H9 (cell line): Measurements from ENCODE around the gene PFDN2. TPM values are rescaled to one million over a fixed set of nuclear protein-coding genes. Genes with fewer than 3 reads are reported as not detected.

Experiments
- DNase-seq: peaks from one replicate; pipeline ENCODE4 v3.0.0-alpha.2; 2017
- H2AFZ ChIP-seq: one replicate; pipeline ENCODE4 v1.6.1; 2013; ENCODE audit warnings: mild to moderate bottlenecking, low read length, control low read depth, moderate library complexity
- H2AK5ac ChIP-seq: 2 replicates; pipeline ENCODE4 v1.6.1; 2013; ENCODE audit warnings: low read length, control low read depth, mixed read lengths; ENCODE audit not compliant: insufficient read length
- H2BK120ac ChIP-seq: one replicate; pipeline ENCODE4 v1.6.1; 2013; ENCODE audit warnings: low read depth, mild to moderate bottlenecking, low read length, control low read depth, inconsistent platforms; ENCODE audit not compliant: poor library complexity, severe bottlenecking
- H2BK12ac ChIP-seq: 2 replicates; pipeline ENCODE4 v1.6.1; 2013; ENCODE audit warnings: low read length, control low read depth, mixed read lengths, low read depth; ENCODE audit not compliant: insufficient read length
- H2BK15ac ChIP-seq: 2 replicates; pipeline ENCODE4 v1.6.1; 2013; ENCODE audit warnings: low read depth, low read length, control low read depth
- H2BK20ac ChIP-seq: one replicate; pipeline ENCODE4 v1.6.1; 2013; ENCODE audit warnings: low read depth, mild to moderate bottlenecking, low read length, control low read depth, inconsistent platforms; ENCODE audit not compliant: poor library complexity, severe bottlenecking
- H2BK5ac ChIP-seq: 2 replicates; pipeline ENCODE4 v1.6.1; 2013; ENCODE audit warnings: low read length, control low read depth, mixed read lengths; ENCODE audit not compliant: insufficient read length
- H3K14ac ChIP-seq: 2 replicates; pipeline ENCODE4 v1.6.1; 2013; ENCODE audit warnings: low read length, control low read depth; ENCODE audit not compliant: insufficient read depth
- H3K18ac ChIP-seq: 2 replicates; pipeline ENCODE4 v1.6.1; 2013; ENCODE audit warnings: low read depth, mild to moderate bottlenecking, mixed read lengths, low read length, control low read depth; ENCODE audit not compliant: insufficient read length
- H3K23ac ChIP-seq: 2 replicates; pipeline ENCODE4 v1.6.1; 2013; ENCODE audit warnings: low read length, control low read depth, mixed read lengths, low read depth; ENCODE audit not compliant: insufficient read length
- H3K23me2 ChIP-seq: 2 replicates; pipeline ENCODE4 v1.6.1; 2013; ENCODE audit warnings: low read depth, mild to moderate bottlenecking, mixed read lengths, low read length, control low read depth; ENCODE audit not compliant: insufficient read length, poor library complexity, severe bottlenecking
- H3K27ac ChIP-seq: 2 replicates; pipeline ENCODE4 v1.5.1; 2013; ENCODE audit warnings: low read length, control low read depth, mixed read lengths, low read depth; ENCODE audit not compliant: insufficient read length
- H3K27me3 ChIP-seq: 2 replicates; pipeline ENCODE4 v1.6.1; 2013; ENCODE audit warnings: low read length, control low read depth, inconsistent platforms; ENCODE audit not compliant: insufficient read depth
- H3K4ac ChIP-seq: 2 replicates; pipeline ENCODE4 v1.6.1; 2013; ENCODE audit warnings: low read depth, mild to moderate bottlenecking, control low read depth, inconsistent platforms, low read length, moderate library complexity
- H3K4me1 ChIP-seq: 2 replicates; pipeline ENCODE4 v1.6.1; 2013; ENCODE audit warnings: low read length, control low read depth, inconsistent platforms; ENCODE audit not compliant: insufficient read depth
- H3K4me2 ChIP-seq: 2 replicates; pipeline ENCODE4 v1.6.1; 2013; ENCODE audit warnings: low read length, control low read depth, mixed read lengths; ENCODE audit not compliant: insufficient read length, insufficient read depth
- H3K56ac ChIP-seq: 2 replicates; pipeline ENCODE4 v1.6.1; 2013; ENCODE audit warnings: low read depth, mild to moderate bottlenecking, mixed read lengths, low read length, control low read depth; ENCODE audit not compliant: insufficient read length
- H3K79me1 ChIP-seq: 2 replicates; pipeline ENCODE4 v1.6.1; 2013; ENCODE audit warnings: low read depth, mild to moderate bottlenecking, moderate library complexity, low read length, control low read depth, inconsistent platforms; ENCODE audit not compliant: insufficient read depth, poor library complexity, severe bottlenecking
- H3K79me2 ChIP-seq: 2 replicates; pipeline ENCODE4 v1.6.1; 2013; ENCODE audit warnings: low read length, control low read depth, inconsistent platforms; ENCODE audit not compliant: insufficient read depth
- H3K9ac ChIP-seq: 2 replicates; pipeline ENCODE4 v1.6.1; 2013; ENCODE audit warnings: low read length, control low read depth, mixed read lengths; ENCODE audit not compliant: insufficient read length; ENCODE audit errors: extremely low read depth
- H3K9me3 ChIP-seq: one replicate; pipeline ENCODE4 v1.6.1; 2013; ENCODE audit warnings: low read depth, low read length, inconsistent platforms; ENCODE audit not compliant: control insufficient read depth
- H3T11ph ChIP-seq: one replicate; pipeline ENCODE4 v1.6.1; 2013; ENCODE audit warnings: mild to moderate bottlenecking, low read length, control low read depth, inconsistent platforms
- H4K20me1 ChIP-seq: one replicate; pipeline ENCODE4 v1.6.1; 2013; ENCODE audit not compliant: control insufficient read depth, insufficient read length, insufficient read depth
- H4K5ac ChIP-seq: 2 replicates; pipeline ENCODE4 v1.6.1; 2013; ENCODE audit warnings: low read depth, mild to moderate bottlenecking, mixed read lengths, low read length, control low read depth; ENCODE audit not compliant: insufficient read length
- H4K8ac ChIP-seq: replicated peaks from 2 replicates; pipeline ENCODE4 v1.6.1; 2013; ENCODE audit warnings: low read length, control low read depth, mixed read lengths, low read depth; ENCODE audit not compliant: insufficient read length
- H4K91ac ChIP-seq: 2 replicates; pipeline ENCODE4 v1.6.1; 2013; ENCODE audit warnings: low read depth, mild to moderate bottlenecking, moderate library complexity, mixed read lengths, low read length, control low read depth; ENCODE audit not compliant: insufficient read length
- H3K27ac Mint-ChIP-seq, 3 experiments: 2 replicates in 2 of 3; 3 replicates in 1 of 3; pipeline ENCODE4 v1.8.0; 2020 to 2021; ENCODE audit warnings: mixed read lengths in 3 of 3, mild to moderate bottlenecking in 1 of 3, moderate library complexity in 1 of 3
- H3K27me3 Mint-ChIP-seq: 2 replicates; pipeline ENCODE4 v1.8.0; 2021; ENCODE audit warnings: low read depth, mild to moderate bottlenecking, moderate library complexity, mixed read lengths
- H3K36me3 Mint-ChIP-seq, 3 experiments: 2 replicates in 2 of 3; 3 replicates in 1 of 3; pipeline ENCODE4 v1.8.0; 2020 to 2021; ENCODE audit warnings: low read depth in 3 of 3, mixed read lengths in 3 of 3; ENCODE audit not compliant: insufficient read depth in 1 of 3
- H3K4me1 Mint-ChIP-seq, 2 experiments: 2 replicates each; pipeline ENCODE4 v1.8.0; 2020; ENCODE audit warnings: mixed read lengths in 2 of 2
- H3K4me3 Mint-ChIP-seq, 2 experiments: 2 replicates in 1 of 2; 3 replicates in 1 of 2; pipeline ENCODE4 v1.8.0; 2020 to 2021; ENCODE audit warnings: mild to moderate bottlenecking in 2 of 2, mixed read lengths in 2 of 2, moderate library complexity in 1 of 2
- H3K9me3 Mint-ChIP-seq, 2 experiments: 2 replicates in 1 of 2; 3 replicates in 1 of 2; pipeline ENCODE4 v1.8.0; 2020; ENCODE audit warnings: mild to moderate bottlenecking in 2 of 2, mixed read lengths in 2 of 2, moderate library complexity in 1 of 2
- CTCF ChIP-seq: fragments of 200-600 bp; sonication (generic); conservative IDR thresholded peaks from 3 replicates; pipeline ENCODE4 v1.8.0; 2021; ENCODE audit warnings: antibody characterized with exemption, mild to moderate bottlenecking
- WGBS: extraction: QIAGEN DNeasy Blood & Tissue Kit; methylation state at CpG from one replicate; pipeline ENCODE4 v1.1.7; 2013; ENCODE audit warnings: missing lambda C conversion rate, low lambda C conversion rate, mixed read lengths; ENCODE audit not compliant: insufficient read length; ENCODE audit errors: extremely low coverage; 5-methylcytosine and 5-hydroxymethylcytosine counted together
- total RNA-seq: library from RNA; stranded (reverse); gene quantifications from 2 replicates; pipeline ENCODE4 v1.2.1, GENCODE V29; 2021

The PFDN2 gene
- total RNA-seq, 1 experiment from 2014 or later, result 71.8 TPM

GRCh38 chr1:161072751-161073449, 44.9 kb downstream of the PFDN2 start:
- no peak overlapping the region for H2AK5ac ChIP-seq
- no peak overlapping the region for H4K5ac ChIP-seq
- H3K23ac ChIP-seq, result no peak overlapping the region
- no peak overlapping the region for H4K8ac ChIP-seq
- no peaks in the 10 kb centered on the region for H3K79me1 ChIP-seq
- no peak for DNase-seq
- no peaks in the 10 kb centered on the region for H3K27me3 ChIP-seq
- Mint-ChIP-seq H3K27me3 (peaks cover 4% of the 10 kb centered on the region; the same call in 1 of the 2 replicates), H3K36me3 (no peaks in the 10 kb centered on the region), H3K4me1 (peaks cover 12 to 15% of the 10 kb centered on the region in 2 experiments), H3K27ac (peak overlapping the region in 1 of 3 experiments; percentile 69; a peak in 1 of 7 replicates), H3K9me3 (no peaks in the 10 kb centered on the region; a peak in 1 of 5 replicates), H3K4me3 (no peak overlapping the region; a peak in 1 of 5 replicates)
- no peak for TF ChIP-seq CTCF
- H3K27ac ChIP-seq, result no peak overlapping the region
- H2BK15ac ChIP-seq, result no peak overlapping the region
- H3K56ac ChIP-seq, result no peak overlapping the region
- no peak overlapping the region for H3K14ac ChIP-seq
- no peaks in the 10 kb centered on the region for H3K79me2 ChIP-seq
- H2BK20ac ChIP-seq, result no peak overlapping the region
- no peak overlapping the region for H2BK12ac ChIP-seq
- H4K91ac ChIP-seq, result no peak overlapping the region
- no peaks in the 10 kb centered on the region for H3K4me1 ChIP-seq
- no peaks in the 10 kb centered on the region for H3K9me3 ChIP-seq
- no peak overlapping the region for H2BK5ac ChIP-seq
- H3K23me2 ChIP-seq, result no peaks in the 10 kb centered on the region
- no peak overlapping the region for H3K18ac ChIP-seq
- H3K4me2 ChIP-seq, result no peak overlapping the region
- no peak overlapping the region for H3K9ac ChIP-seq
- WGBS, result no CpG with 5 or more reads among the region's 19 CpGs
- no peak overlapping the region for H3K4ac ChIP-seq
- no peak overlapping the region for H3T11ph ChIP-seq
- H4K20me1 ChIP-seq, result no peaks in the 10 kb centered on the region
- H2AFZ ChIP-seq, result no peak overlapping the region
- H2BK120ac ChIP-seq, result no peak overlapping the region
